Lower leg skin (tissue), 4 donors: ENCODE results near the gene HMOX2. TPM values are rescaled to one million over a fixed set of nuclear protein-coding genes. Genes with fewer than 3 reads are reported as not detected.

Experiments
- DNase-seq, 2 donors: peaks; one replicate each; pipeline ENCODE4 v3.0.0-alpha.2; 2019; ENCODE audit warnings: low spot score in 2 of 2
- H3K4me3 ChIP-seq: fragments of 200-600 bp; sonication (generic); 2 replicates; pipeline ENCODE4 v1.5.1; 2017; ENCODE audit warnings: mild to moderate bottlenecking, low read depth; ENCODE audit not compliant: poor library complexity, severe bottlenecking
- POLR2A ChIP-seq, 2 donors: fragments of 450-650 bp; IDR thresholded peaks; one replicate each; pipeline ENCODE4 v1.6.1; 2016 to 2017; ENCODE audit warnings: antibody characterized with exemption in 2 of 2, mild to moderate bottlenecking in 1 of 2, moderate library complexity in 1 of 2
- WGBS, 2 donors: methylation state at CpG; one replicate each; pipeline ENCODE4 v1.1.5; 2018; 5-methylcytosine and 5-hydroxymethylcytosine counted together
- intact Hi-C: fragments of 100-400 bp; cut with DNase I; formaldehyde crosslinking; loops from one replicate; pipeline ENCODE4 v1.15.0; 2023; ENCODE audit warnings: low total_unique reads
- total RNA-seq, 4 donors: library from RNA; depleted of rRNA; stranded (reverse); fragments of >200 nt; gene quantifications; one replicate each; pipeline ENCODE4 v1.1.0, GENCODE V29; 2016
- TF ChIP-seq, protein P1 (sequence below), 3 donors: fragments of 450-650 bp; IDR thresholded peaks; one replicate each; pipeline ENCODE4 v1.5.1; 2016; ENCODE audit warnings: antibody characterized with exemption in 3 of 3, mild to moderate bottlenecking in 3 of 3, moderate library complexity in 2 of 3

Gene HMOX2
- total RNA-seq, 4 donors from 2014 or later = 48.8 to 70.6 (median 59.0) TPM

DNA sequence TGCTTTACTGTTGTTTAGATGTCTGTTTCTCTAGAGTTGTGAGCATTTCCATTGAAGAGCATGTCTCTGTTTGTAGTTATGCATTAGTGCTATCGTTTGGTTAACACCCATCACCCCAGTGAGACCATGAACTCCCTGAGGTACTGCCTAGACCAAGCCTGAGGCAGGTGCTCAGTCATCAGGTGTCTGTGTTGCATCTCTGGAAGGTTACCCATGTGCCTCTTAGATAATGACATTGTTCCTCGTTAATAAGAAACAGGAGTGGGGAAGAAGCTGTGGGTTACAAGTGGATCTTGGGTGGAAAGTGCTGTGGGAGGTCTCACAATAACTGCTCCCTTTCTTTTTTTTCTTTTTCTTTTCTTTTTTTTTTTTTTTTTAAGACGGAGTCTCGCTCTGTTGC, 32.2 kb upstream of the HMOX2 start:
- intact Hi-C loops = no loop called here
- no peak for DNase-seq

DNA sequence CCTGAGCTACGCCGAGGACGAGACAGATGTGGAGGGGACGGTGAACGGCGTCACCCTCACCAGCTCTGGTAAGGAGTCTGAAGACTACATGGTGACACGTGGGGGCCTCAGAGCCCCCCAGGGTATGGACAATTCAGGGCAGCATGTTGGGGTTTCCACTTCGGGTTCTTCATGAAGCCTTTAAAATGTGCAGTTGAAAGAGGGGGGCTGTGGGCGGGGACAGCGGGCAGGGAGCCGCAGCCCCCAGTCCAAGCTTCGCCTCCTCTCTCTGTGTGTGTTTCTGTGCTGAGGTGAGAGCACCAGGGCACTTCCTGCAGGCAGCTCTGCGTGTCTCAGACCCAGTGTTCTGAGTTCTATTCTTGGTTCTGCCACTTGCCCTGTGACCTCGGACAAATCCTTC, 25.8 kb upstream of the HMOX2 start:
- intact Hi-C loops = no loop called here
- 89 to 91% methylated on average over 14 of the region's 14 CpGs for WGBS, 2 donors
- H3K4me3 ChIP-seq = no peak overlapping the region
- TF ChIP-seq POLR2A (IDR thresholded peaks at IDR 0.05) = no peak
- TF ChIP-seq, protein P1, sequence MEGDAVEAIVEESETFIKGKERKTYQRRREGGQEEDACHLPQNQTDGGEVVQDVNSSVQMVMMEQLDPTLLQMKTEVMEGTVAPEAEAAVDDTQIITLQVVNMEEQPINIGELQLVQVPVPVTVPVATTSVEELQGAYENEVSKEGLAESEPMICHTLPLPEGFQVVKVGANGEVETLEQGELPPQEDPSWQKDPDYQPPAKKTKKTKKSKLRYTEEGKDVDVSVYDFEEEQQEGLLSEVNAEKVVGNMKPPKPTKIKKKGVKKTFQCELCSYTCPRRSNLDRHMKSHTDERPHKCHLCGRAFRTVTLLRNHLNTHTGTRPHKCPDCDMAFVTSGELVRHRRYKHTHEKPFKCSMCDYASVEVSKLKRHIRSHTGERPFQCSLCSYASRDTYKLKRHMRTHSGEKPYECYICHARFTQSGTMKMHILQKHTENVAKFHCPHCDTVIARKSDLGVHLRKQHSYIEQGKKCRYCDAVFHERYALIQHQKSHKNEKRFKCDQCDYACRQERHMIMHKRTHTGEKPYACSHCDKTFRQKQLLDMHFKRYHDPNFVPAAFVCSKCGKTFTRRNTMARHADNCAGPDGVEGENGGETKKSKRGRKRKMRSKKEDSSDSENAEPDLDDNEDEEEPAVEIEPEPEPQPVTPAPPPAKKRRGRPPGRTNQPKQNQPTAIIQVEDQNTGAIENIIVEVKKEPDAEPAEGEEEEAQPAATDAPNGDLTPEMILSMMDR (IDR thresholded peaks at IDR 0.05) = no peak
- DNase-seq = no peak

More for the DNA sequence above, 32.2 kb upstream of the HMOX2 start:
- H3K4me3 ChIP-seq = no peak overlapping the region
- TF ChIP-seq, protein P1 (IDR thresholded peaks at IDR 0.05) = no peak
- TF ChIP-seq POLR2A (IDR thresholded peaks at IDR 0.05) = no peak
- WGBS, 2 donors = 87 to 94% methylated on average over 4 of the region's 4 CpGs

- intact Hi-C loops = no loop called here
- WGBS, 2 donors = 78 to 86% methylated on average over 14 of the region's 14 CpGs
- no peak overlapping the region for H3K4me3 ChIP-seq
- no peak for TF ChIP-seq POLR2A (IDR thresholded peaks at IDR 0.05)
- TF ChIP-seq, protein P1 (IDR thresholded peaks at IDR 0.05) = no peak
- no peak for DNase-seq
These were observed 25.2 kb upstream of the HMOX2 start for GRCh38 chr16:4450931-4451519.

DNA sequence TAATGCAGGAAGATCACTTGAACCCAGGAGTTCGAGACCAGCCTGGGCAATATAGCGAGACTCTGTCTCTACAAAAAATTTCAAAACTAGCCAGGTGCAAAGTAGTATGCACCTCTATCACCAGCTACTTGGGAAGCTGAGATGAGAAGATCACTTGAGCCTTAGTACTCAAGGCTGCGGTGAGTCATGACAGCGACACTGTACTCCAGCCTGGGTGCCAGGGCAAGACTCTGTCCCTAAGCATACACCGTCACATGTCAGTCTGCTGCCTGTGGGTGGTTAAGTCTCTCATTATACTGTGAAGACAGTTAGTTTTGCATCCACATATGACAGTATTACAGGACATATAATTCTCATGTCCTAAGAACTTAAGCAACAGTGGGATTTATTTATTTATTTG, 23.5 kb upstream of the HMOX2 start:
- WGBS, 2 donors = 92 to 98% methylated on average over 3 to 5 of the region's 5 CpGs
- TF ChIP-seq POLR2A (IDR thresholded peaks at IDR 0.05) = no peak
- TF ChIP-seq, protein P1 (IDR thresholded peaks at IDR 0.05) = no peak
- intact Hi-C loops = no loop called here
- no peak overlapping the region for H3K4me3 ChIP-seq
- no peak for DNase-seq

DNA sequence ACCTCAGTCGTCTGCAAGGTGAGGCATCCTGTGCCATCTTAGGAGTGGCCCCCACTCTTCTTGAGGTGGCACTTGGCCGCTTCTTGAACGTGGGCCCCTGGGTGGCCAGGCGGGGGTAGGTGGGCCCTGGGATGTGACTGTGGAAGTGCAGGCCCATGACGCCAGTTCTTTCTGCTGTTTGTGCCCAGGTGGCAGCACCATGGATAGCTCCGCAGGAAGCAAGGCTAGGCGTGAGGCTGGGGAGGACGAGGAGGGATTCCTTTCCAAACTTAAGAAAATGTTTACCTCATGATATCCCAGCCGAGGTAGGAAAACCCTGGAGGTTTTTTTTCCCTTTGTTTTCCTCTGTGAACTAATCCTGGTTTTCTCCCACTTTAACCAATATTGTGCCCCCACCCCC, 21.6 kb upstream of the HMOX2 start:
- TF ChIP-seq, protein P1 (IDR thresholded peaks at IDR 0.05) = no peak
- no peak for TF ChIP-seq POLR2A (IDR thresholded peaks at IDR 0.05)
- no peak overlapping the region for H3K4me3 ChIP-seq
- DNase-seq = no peak
- WGBS, 2 donors = 85 to 86% methylated on average over 9 of the region's 9 CpGs
- intact Hi-C loops = no loop called here

- intact Hi-C loops = no loop called here
- WGBS, 2 donors = 88 to 90% methylated on average over 14 of the region's 14 CpGs
- TF ChIP-seq POLR2A (IDR thresholded peaks at IDR 0.05) = no peak
- TF ChIP-seq, protein P1 (IDR thresholded peaks at IDR 0.05) = no peak
- H3K4me3 ChIP-seq = no peak overlapping the region
- no peak for DNase-seq
These were observed 21.1 kb upstream of the HMOX2 start for GRCh38 chr16:4455081-4455480.
